ENCODE measurements around the gene RAB35.
A peak's percentile ranks its signal among the peaks of the same experiment; 100 is the strongest.

Gene RAB35

DNA sequence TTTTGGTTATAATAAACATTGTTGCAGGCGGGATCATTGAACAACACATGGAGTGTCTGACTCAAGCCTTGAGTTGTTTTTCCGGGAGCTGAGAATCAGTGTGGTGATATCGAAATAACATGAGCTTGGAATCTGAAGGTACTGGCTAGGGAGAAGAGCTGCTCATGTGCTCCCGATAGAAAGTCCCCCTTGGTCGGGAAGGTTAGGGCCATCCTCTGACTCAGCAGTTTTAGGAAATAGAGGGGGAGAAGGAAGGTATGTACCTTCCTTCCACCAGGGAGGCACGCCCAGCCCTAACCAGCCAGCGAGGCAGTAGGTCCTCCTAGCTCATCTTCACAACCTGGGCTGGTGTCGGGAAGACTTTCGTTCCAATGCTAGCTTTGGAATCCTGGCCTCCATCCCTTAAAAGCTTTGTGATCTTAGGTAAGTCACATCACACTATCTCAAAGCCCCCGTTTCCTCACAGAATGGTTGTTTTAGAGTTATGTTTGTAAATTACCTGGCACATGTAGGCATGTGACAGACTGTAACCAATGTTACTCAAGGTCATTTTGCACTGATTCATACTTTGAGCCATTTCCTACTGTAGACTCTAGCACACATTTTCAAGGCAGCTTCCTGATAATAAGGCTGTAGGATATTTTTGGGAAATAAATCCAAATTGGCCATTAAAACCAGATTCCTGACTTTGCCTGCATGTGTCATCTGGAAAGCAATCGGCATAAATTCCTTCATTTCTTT lies 1.9 kb upstream of the RAB35 start:
- TF ChIP-seq, protein P1, sequence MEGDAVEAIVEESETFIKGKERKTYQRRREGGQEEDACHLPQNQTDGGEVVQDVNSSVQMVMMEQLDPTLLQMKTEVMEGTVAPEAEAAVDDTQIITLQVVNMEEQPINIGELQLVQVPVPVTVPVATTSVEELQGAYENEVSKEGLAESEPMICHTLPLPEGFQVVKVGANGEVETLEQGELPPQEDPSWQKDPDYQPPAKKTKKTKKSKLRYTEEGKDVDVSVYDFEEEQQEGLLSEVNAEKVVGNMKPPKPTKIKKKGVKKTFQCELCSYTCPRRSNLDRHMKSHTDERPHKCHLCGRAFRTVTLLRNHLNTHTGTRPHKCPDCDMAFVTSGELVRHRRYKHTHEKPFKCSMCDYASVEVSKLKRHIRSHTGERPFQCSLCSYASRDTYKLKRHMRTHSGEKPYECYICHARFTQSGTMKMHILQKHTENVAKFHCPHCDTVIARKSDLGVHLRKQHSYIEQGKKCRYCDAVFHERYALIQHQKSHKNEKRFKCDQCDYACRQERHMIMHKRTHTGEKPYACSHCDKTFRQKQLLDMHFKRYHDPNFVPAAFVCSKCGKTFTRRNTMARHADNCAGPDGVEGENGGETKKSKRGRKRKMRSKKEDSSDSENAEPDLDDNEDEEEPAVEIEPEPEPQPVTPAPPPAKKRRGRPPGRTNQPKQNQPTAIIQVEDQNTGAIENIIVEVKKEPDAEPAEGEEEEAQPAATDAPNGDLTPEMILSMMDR (IDR thresholded peaks at IDR 0.05): no peak
- Histone ChIP-seq H3K4me1 (peaks cover 0 to 39% (median 25%) of the 10 kb centered on the region in 4 donors), H3K4me3 (peak overlapping the region; percentile 71 to 87), H3K9me3 (no peaks in the 10 kb centered on the region), H3K27ac (peak overlapping the region in 1 of 2 donors; percentile 93), H3K27me3 (no peaks in the 10 kb centered on the region), H3K36me3 (no peaks in the 10 kb centered on the region)
- intact Hi-C loops (cut with DNase I; ENCODE audit: low total_unique reads): no loop called here
- DNase-seq: no peak

DNA sequence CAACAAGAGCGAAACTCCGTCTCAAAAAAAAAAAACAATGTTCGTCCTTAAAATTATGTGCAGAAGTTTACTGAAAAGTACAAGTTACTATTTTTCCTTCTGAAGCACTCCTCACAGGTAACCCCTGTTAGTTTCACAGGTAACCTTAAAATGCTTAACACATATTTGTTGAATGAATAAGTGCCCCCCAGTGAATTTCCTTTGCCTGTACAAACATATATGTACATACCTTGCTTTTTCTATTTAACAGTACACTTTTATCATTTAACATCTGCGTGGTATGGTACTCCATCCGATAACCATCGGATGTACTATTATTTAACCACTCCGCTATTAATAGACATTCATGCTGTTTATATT lies 1.4 kb upstream of the RAB35 start:
- TF ChIP-seq, protein P1 (IDR thresholded peaks at IDR 0.05): no peak
- Histone ChIP-seq H3K4me1 (peaks cover 0 to 39% (median 25%) of the 10 kb centered on the region in 4 donors), H3K36me3 (no peaks in the 10 kb centered on the region), H3K4me3 (peak overlapping the region; percentile 71 to 87), H3K27ac (peak overlapping the region in 1 of 2 donors; percentile 93), H3K27me3 (no peaks in the 10 kb centered on the region), H3K9me3 (no peaks in the 10 kb centered on the region)
- no peak for DNase-seq
- intact Hi-C loops (cut with DNase I; ENCODE audit: low total_unique reads): loop anchor here (2.0 kb wide), 1 partner anchor 31 kb away; no protein-coding TSS in a partner anchor

DNA sequence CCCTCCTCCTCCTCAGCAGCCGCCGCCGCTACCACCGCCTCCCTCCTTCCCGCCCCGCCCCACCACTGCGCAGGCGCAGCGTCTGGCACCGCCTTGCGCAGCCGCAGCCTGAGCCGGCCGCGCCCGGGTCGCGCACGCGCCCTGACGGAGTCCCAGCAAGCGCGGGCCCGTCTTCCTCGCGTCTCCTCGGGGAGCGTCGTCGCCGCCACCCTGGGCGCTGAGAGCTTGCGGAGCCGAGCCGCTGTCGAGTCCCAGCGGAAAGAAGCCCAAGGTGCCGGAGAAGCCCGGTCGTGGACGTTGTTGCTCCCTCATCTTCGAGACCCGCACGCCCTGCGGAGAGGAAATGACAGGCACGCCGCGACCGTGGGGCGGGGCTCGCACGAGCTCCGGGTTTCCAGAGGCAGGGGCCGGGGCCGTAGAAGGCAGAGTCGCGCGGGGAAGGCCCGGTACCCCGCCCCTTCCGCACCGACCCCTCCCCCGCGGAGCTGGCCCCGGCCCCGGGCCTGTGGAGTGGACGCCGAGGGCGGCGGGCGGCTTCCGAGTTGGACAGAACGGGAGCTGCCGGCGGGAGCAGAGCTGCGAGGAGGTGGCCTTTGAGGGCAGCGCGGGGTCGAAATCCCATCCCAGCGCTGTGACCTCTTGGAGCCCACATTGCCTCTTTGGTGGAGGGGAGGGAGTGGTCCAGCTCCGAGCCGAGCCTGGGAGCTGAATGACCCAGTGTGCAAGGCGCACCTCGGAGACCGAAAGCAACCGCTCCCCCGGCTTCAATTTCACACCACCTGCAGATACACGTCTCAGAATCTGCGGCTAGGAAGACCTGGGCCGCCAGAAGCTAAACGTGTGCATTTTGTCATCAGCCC lies 469 bp upstream of the RAB35 start:
- peak overlapping the region; percentile 71 to 87 for H3K4me3 ChIP-seq
- H3K4me1 ChIP-seq: peaks cover 0 to 45% (median 25%) of the 10 kb centered on the region in 4 donors
- no peaks in the 10 kb centered on the region for H3K27me3 ChIP-seq
- TF ChIP-seq, protein P1 (IDR thresholded peaks at IDR 0.05): no peak
- intact Hi-C loops (cut with DNase I; ENCODE audit: low total_unique reads): loop anchor here (2.0 kb wide), 1 partner anchor 30 kb away; no protein-coding TSS in a partner anchor
- H3K36me3 ChIP-seq: no peaks in the 10 kb centered on the region
- H3K9me3 ChIP-seq: no peaks in the 10 kb centered on the region
- DNase-seq: peak; percentile 92 to 97
- H3K27ac ChIP-seq: peak overlapping the region; percentile 85 to 93

DNA sequence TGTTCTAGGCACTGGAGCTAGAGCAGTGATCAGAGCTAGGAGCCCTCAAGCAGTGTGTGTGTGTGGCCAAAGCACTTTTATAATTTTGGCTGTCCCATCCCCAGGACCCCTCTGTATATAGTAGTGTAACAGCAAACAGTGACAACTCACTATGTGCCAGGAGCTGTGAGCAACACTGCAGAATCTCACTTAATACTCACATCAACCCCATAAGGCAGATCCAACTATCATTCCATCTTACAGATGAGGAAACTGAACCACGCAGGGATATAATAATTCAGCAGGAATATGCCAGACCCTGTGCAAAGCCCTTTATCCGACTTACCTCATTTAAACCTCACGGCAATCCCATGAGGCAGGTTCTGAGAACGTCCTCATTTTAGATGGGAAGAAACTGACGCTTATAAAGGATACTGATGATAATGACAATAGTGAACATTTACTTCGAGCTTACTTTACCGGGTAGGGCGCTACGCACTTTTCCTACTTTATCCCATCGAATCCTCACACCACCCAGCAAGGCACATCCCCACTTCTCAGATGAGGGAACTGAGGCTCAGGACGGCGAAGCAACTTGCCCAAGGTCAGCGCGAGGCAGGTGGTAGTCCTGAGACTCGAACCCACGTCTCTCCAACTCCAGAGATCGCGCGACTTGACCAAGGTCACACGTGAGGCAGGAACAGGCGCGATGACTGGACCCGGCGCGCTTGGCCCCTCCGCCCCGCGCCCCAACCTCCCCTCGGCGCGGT lies 687 bp downstream of the RAB35 start:
- H3K4me3 ChIP-seq: peak overlapping the region; percentile 71 to 87
- no peaks in the 10 kb centered on the region for H3K9me3 ChIP-seq
- no peaks in the 10 kb centered on the region for H3K36me3 ChIP-seq
- intact Hi-C loops (cut with DNase I; ENCODE audit: low total_unique reads): loop anchor here (2.0 kb wide), 1 partner anchor 29 kb away; no protein-coding TSS in a partner anchor
- H3K4me1 ChIP-seq: peaks cover 0 to 53% (median 27%) of the 10 kb centered on the region in 4 donors
- peak overlapping the region; percentile 85 to 93 for H3K27ac ChIP-seq
- TF ChIP-seq, protein P1 (IDR thresholded peaks at IDR 0.05): no peak
- no peak for DNase-seq
- no peaks in the 10 kb centered on the region for H3K27me3 ChIP-seq

- TF ChIP-seq, protein P1 (IDR thresholded peaks at IDR 0.05): no peak
- Histone ChIP-seq H3K36me3 (no peaks in the 10 kb centered on the region), H3K27me3 (no peaks in the 10 kb centered on the region), H3K9me3 (no peaks in the 10 kb centered on the region), H3K27ac (peak overlapping the region in 1 of 2 donors; percentile 93), H3K4me1 (peaks cover 0 to 61% (median 31%) of the 10 kb centered on the region in 4 donors), H3K4me3 (peak overlapping the region; percentile 71 to 87)
- no peak for DNase-seq
- intact Hi-C loops (cut with DNase I; ENCODE audit: low total_unique reads): no loop called here
These were observed 1.5 kb downstream of the RAB35 start for GRCh38 chr12:120115066-120115465.

Measured in tibial artery (tissue), 4 donors.